Lung (tissue), 12 donors: ENCODE data around the gene LDLRAD2. TPM values are rescaled to one million over a fixed set of nuclear protein-coding genes. Genes with fewer than 3 reads are reported as not detected.

Experiments
- ATAC-seq: fragments of 200-7000 bp; cut with Tn5 transposase; one replicate; pipeline ENCODE4 v1.9.1; 2020; ENCODE audit warnings: moderate number of reproducible peaks; ENCODE audit not compliant: insufficient read depth, low FRiP score
- DNase-seq, 3 donors: peaks; one replicate each; pipeline ENCODE4 v3.0.0-alpha.2; 2013 to 2017
- H3K27ac ChIP-seq, 2 donors: one replicate each; pipeline ENCODE4 v1.5.1; 2013; ENCODE audit warnings: mild to moderate bottlenecking in 2 of 2, moderate library complexity in 2 of 2, control low read depth in 1 of 2, inconsistent platforms in 1 of 2, low read depth in 1 of 2, low read length in 1 of 2
- H3K27me3 ChIP-seq, 3 donors: one replicate each; pipeline ENCODE4 v1.5.1; 2013; ENCODE audit warnings: low read length in 2 of 3; ENCODE audit not compliant: control insufficient read depth in 3 of 3, insufficient read depth in 3 of 3
- H3K36me3 ChIP-seq, 4 donors: one replicate each; pipeline ENCODE4 v1.5.1; 2013; ENCODE audit warnings: low read length in 4 of 4, mild to moderate bottlenecking in 1 of 4, moderate library complexity in 1 of 4; ENCODE audit not compliant: control insufficient read depth in 4 of 4, insufficient read depth in 4 of 4
- H3K4me1 ChIP-seq, 5 donors: one replicate each; pipeline ENCODE4 v1.5.1; 2013; ENCODE audit warnings: low read length in 5 of 5, mild to moderate bottlenecking in 2 of 5, moderate library complexity in 1 of 5; ENCODE audit not compliant: control insufficient read depth in 5 of 5, insufficient read depth in 5 of 5
- H3K4me3 ChIP-seq: one replicate; pipeline ENCODE4 v1.5.1; 2013; ENCODE audit warnings: mild to moderate bottlenecking, control low read depth, moderate library complexity
- H3K9ac ChIP-seq, 2 donors: one replicate each; pipeline ENCODE4 v1.5.1; 2013; ENCODE audit warnings: low read length in 2 of 2, control low read depth in 1 of 2; ENCODE audit not compliant: insufficient read depth in 1 of 2
- H3K9me3 ChIP-seq, 4 donors: one replicate each; pipeline ENCODE4 v1.5.1; 2013; ENCODE audit warnings: low read length in 3 of 4, mild to moderate bottlenecking in 1 of 4, moderate library complexity in 1 of 4; ENCODE audit not compliant: control insufficient read depth in 4 of 4, insufficient read depth in 3 of 4
- WGBS, 2 donors: extraction: QIAGEN DNeasy Blood & Tissue Kit; methylation state at CpG; one replicate each; pipeline ENCODE4 v1.1.7; 2013; 5-methylcytosine and 5-hydroxymethylcytosine counted together
- polyA plus RNA-seq, 2 donors: library from polyadenylated mRNA; stranded (reverse); fragments of 200-250 nt; gene quantifications; one replicate each; pipeline ENCODE4 v1.2.1, GENCODE V29; 2013
- total RNA-seq, 2 donors: library from RNA; depleted of rRNA in 1 of 2; stranded (reverse); fragments of >200 nt in 1 of 2; gene quantifications; one replicate each; pipeline ENCODE4 v1.2.1, GENCODE V29; 2014 to 2021
- TF ChIP-seq, protein P1 (sequence below): IDR thresholded peaks from 2 replicates; pipeline ENCODE4 v1.5.1; 2012; ENCODE audit warnings: mild to moderate bottlenecking; ENCODE audit errors: control extremely low read depth, extremely low read depth
- donor health status: control.
- donor health status: control.
- donor health status: Bipolar disorder and iron deficiency.
- donor health status: healthy.
- donor health status: DM: yes; HTN: yes; CAD: no.

The LDLRAD2 gene
- total and polyA plus RNA-seq, 4 donors: 0.20 to 2.8 (median 0.54) TPM

DNA sequence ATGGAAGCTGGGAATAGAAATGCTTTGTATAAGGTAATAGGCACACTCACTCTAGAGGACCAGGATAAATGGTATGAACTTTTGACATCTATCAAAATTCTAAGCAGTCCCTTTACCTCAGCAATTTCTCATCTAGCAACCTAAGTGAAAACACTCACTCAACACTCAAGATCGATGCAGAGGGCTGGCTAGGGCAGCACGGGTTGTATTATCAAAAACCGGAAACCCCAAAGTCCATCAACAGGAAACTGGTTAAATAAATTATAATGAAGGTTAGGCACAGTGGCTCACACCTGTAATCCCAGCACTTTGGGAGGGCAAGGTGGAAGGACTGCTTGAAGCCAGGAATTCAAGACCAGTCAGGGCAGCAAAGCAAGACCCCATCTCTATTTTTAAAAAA lies 38.5 kb upstream of the LDLRAD2 start:
- no peaks in the 10 kb centered on the region for H3K9me3 ChIP-seq
- H3K27me3 ChIP-seq: no peaks in the 10 kb centered on the region
- H3K27ac ChIP-seq: peak overlapping the region in 1 of 2 donors; percentile 59
- DNase-seq (no peak), ATAC-seq (no peak)
- H3K36me3 ChIP-seq: no peaks in the 10 kb centered on the region
- H3K4me1 ChIP-seq: peaks cover 0 to 5% (median 4%) of the 10 kb centered on the region in 5 donors
- 20 to 32% methylated on average over 3 of the region's 3 CpGs for WGBS, 2 donors
- no peak overlapping the region for H3K4me3 ChIP-seq
- TF ChIP-seq, protein P1, sequence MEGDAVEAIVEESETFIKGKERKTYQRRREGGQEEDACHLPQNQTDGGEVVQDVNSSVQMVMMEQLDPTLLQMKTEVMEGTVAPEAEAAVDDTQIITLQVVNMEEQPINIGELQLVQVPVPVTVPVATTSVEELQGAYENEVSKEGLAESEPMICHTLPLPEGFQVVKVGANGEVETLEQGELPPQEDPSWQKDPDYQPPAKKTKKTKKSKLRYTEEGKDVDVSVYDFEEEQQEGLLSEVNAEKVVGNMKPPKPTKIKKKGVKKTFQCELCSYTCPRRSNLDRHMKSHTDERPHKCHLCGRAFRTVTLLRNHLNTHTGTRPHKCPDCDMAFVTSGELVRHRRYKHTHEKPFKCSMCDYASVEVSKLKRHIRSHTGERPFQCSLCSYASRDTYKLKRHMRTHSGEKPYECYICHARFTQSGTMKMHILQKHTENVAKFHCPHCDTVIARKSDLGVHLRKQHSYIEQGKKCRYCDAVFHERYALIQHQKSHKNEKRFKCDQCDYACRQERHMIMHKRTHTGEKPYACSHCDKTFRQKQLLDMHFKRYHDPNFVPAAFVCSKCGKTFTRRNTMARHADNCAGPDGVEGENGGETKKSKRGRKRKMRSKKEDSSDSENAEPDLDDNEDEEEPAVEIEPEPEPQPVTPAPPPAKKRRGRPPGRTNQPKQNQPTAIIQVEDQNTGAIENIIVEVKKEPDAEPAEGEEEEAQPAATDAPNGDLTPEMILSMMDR: no peak
- H3K9ac ChIP-seq: no peak overlapping the region

- no peak overlapping the region for H3K27ac ChIP-seq
- no peaks in the 10 kb centered on the region for H3K36me3 ChIP-seq
- ATAC-seq: no peak
- H3K9me3 ChIP-seq: no peaks in the 10 kb centered on the region
- 94 to 96% methylated on average over 15 of the region's 15 CpGs for WGBS, 2 donors
- H3K9ac ChIP-seq: no peak overlapping the region
- DNase-seq: no peak
- no peaks in the 10 kb centered on the region for H3K27me3 ChIP-seq
- peaks cover 0 to 5% (median 4%) of the 10 kb centered on the region in 5 donors for H3K4me1 ChIP-seq
- TF ChIP-seq, protein P1: no peak
- no peak overlapping the region for H3K4me3 ChIP-seq
Observed at GRCh38 chr1:21774835-21775549, 37.1 kb upstream of the LDLRAD2 start.

DNA sequence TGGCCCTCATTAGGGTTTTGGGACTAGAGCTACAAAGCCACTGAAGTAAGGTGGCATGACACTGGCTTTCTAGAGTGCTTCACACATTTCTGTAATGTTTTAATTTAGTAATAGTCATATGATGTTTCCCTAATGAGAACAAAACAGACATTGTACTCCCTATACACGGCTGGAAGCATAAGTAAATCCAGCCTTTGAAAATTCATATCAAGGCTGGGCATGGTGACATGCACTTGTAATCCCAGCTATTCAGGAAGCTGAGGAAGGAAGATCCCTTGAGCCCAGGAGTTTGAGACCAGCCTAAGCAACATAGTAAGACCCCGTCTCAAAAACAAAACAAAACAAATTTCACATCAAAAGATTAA lies 36.5 kb upstream of the LDLRAD2 start:
- no peaks in the 10 kb centered on the region for H3K9me3 ChIP-seq
- H3K9ac ChIP-seq: no peak overlapping the region
- H3K27ac ChIP-seq: no peak overlapping the region
- DNase-seq: no peak
- H3K4me3 ChIP-seq: no peak overlapping the region
- no peaks in the 10 kb centered on the region for H3K36me3 ChIP-seq
- no peak for ATAC-seq
- TF ChIP-seq, protein P1: no peak
- WGBS, 2 donors: 37 to 49% methylated on average over 2 of the region's 2 CpGs
- H3K4me1 ChIP-seq: peaks cover 0 to 6% (median 4%) of the 10 kb centered on the region in 5 donors
- H3K27me3 ChIP-seq: no peaks in the 10 kb centered on the region
